NT2/D1 (cell line): Measurements from ENCODE around the gene SH3GL2.

Experiments
- DNase-seq: peaks from one replicate; pipeline ENCODE4 v3.0.0-alpha.2; 2011; ENCODE audit warnings: low read depth, low spot score
- H3K27me3 ChIP-seq: 2 replicates; pipeline ENCODE4 v1.6.0; 2011; ENCODE audit warnings: mild to moderate bottlenecking; ENCODE audit not compliant: insufficient read length, insufficient read depth
- H3K36me3 ChIP-seq: 2 replicates; pipeline ENCODE4 v1.6.1; 2011; ENCODE audit warnings: mild to moderate bottlenecking, low read length, mixed read lengths; ENCODE audit not compliant: insufficient read depth, insufficient read length
- H3K4me1 ChIP-seq: 2 replicates; pipeline ENCODE4 v1.5.1; 2011; ENCODE audit not compliant: insufficient read depth, insufficient read length
- H3K4me3 ChIP-seq: 2 replicates; pipeline ENCODE4 v1.5.1; 2011; ENCODE audit warnings: low read depth; ENCODE audit not compliant: insufficient read length
- H3K9ac ChIP-seq: 2 replicates; pipeline ENCODE4 v1.6.0; 2011; ENCODE audit warnings: low read depth; ENCODE audit not compliant: insufficient read length
- H3K9me3 ChIP-seq: 2 replicates; pipeline ENCODE4 v1.5.1; 2011; ENCODE audit warnings: mild to moderate bottlenecking, low read length; ENCODE audit not compliant: insufficient read depth
- SUZ12 ChIP-seq: IDR thresholded peaks from 2 replicates; pipeline ENCODE4 v1.6.1; 2011; ENCODE audit not compliant: insufficient read length, insufficient read depth; ENCODE audit errors: extremely low read depth
- YY1 ChIP-seq: IDR thresholded peaks from 2 replicates; pipeline ENCODE4 v1.6.1; 2011; ENCODE audit not compliant: insufficient read length, insufficient read depth
- ZNF274 ChIP-seq: IDR thresholded peaks from 2 replicates; pipeline ENCODE4 v1.6.1; 2011; ENCODE audit warnings: mild to moderate bottlenecking, low read depth, low read length

SH3GL2 gene

GRCh38 chr9:17578911-17579793 is at the start of gene SH3GL2:
SH3GL2 (plus strand) TSS chr9:17579066.
- peak within 1 kb of the TSS; percentile 61 for H3K4me3 ChIP-seq

GRCh38 chr9:17531642-17532254 is 47.1 kb upstream of the SH3GL2 start:
- no peak overlapping the region for H3K4me3 ChIP-seq
- no peak overlapping the region for H3K9ac ChIP-seq
- no peaks in the 10 kb centered on the region for H3K36me3 ChIP-seq
- no peaks in the 10 kb centered on the region for H3K9me3 ChIP-seq
- TF ChIP-seq ZNF274 (no peak), SUZ12 (no peak), YY1 (no peak)
- no peaks in the 10 kb centered on the region for H3K4me1 ChIP-seq
- H3K27me3 ChIP-seq, result no peaks in the 10 kb centered on the region
- peak; percentile 36 for DNase-seq

More at GRCh38 chr9:17578911-17579793, at the start of gene SH3GL2:
- Histone ChIP-seq H3K4me1 (no peaks in the 10 kb centered on the region), H3K27me3 (peaks cover 54% of the 10 kb centered on the region), H3K9ac (peak within 1 kb of the TSS; percentile 67), H3K9me3 (no peaks in the 10 kb centered on the region), H3K36me3 (no peaks in the 10 kb centered on the region)
- peak; percentile 52 for DNase-seq
- TF ChIP-seq YY1 (no peak), SUZ12 (peak; percentile 87)

GRCh38 chr9:17532461-17532860 is 46.4 kb upstream of the SH3GL2 start:
- H3K9ac ChIP-seq, result no peak overlapping the region
- no peaks in the 10 kb centered on the region for H3K36me3 ChIP-seq
- H3K4me1 ChIP-seq, result no peaks in the 10 kb centered on the region
- DNase-seq, result no peak
- H3K4me3 ChIP-seq, result no peak overlapping the region
- H3K9me3 ChIP-seq, result no peaks in the 10 kb centered on the region
- TF ChIP-seq YY1, result no peak
- TF ChIP-seq SUZ12, result no peak
- TF ChIP-seq ZNF274, result no peak
- no peaks in the 10 kb centered on the region for H3K27me3 ChIP-seq

- Histone ChIP-seq H3K36me3 (no peaks in the 10 kb centered on the region), H3K4me1 (no peaks in the 10 kb centered on the region), H3K9me3 (peaks cover 17% of the 10 kb centered on the region; the same call in 1 of the 2 replicates), H3K27me3 (no peaks in the 10 kb centered on the region), H3K9ac (no peak overlapping the region), H3K4me3 (no peak overlapping the region)
- DNase-seq, result no peak
- TF ChIP-seq SUZ12, result no peak
- TF ChIP-seq YY1, result no peak
- TF ChIP-seq ZNF274, result no peak
These were observed 43.7 kb upstream of the SH3GL2 start for GRCh38 chr9:17535176-17535575.

- H3K27me3 ChIP-seq, result no peaks in the 10 kb centered on the region
- H3K4me3 ChIP-seq, result no peak overlapping the region
- H3K9me3 ChIP-seq, result peaks cover 17% of the 10 kb centered on the region; the same call in 1 of the 2 replicates
- no peaks in the 10 kb centered on the region for H3K4me1 ChIP-seq
- TF ChIP-seq YY1, result no peak
- no peak for TF ChIP-seq ZNF274
- TF ChIP-seq SUZ12, result no peak
- no peak for DNase-seq
- no peaks in the 10 kb centered on the region for H3K36me3 ChIP-seq
- H3K9ac ChIP-seq, result no peak overlapping the region
These were observed 42.8 kb upstream of the SH3GL2 start for GRCh38 chr9:17536027-17536426.

- H3K27me3 ChIP-seq, result no peaks in the 10 kb centered on the region
- H3K9ac ChIP-seq, result no peak overlapping the region
- no peaks in the 10 kb centered on the region for H3K36me3 ChIP-seq
- H3K9me3 ChIP-seq, result no peaks in the 10 kb centered on the region
- TF ChIP-seq YY1 (no peak), SUZ12 (no peak), ZNF274 (no peak)
- no peak overlapping the region for H3K4me3 ChIP-seq
- no peak for DNase-seq
- no peaks in the 10 kb centered on the region for H3K4me1 ChIP-seq
These were observed 27.8 kb upstream of the SH3GL2 start for GRCh38 chr9:17551023-17551422.
